HEK293 (cell line): Measurements from ENCODE around the gene ARMC7.

Experiments
- EGR2 ChIP-seq: fragments of 450-650 bp; formaldehyde crosslinking; IDR thresholded peaks from 2 replicates; pipeline ENCODE4 v1.5.1; 2016; ENCODE audit warnings: low read depth, missing biosample characterization, missing genetic modification characterization
- GFI1B ChIP-seq: fragments of 450-650 bp; formaldehyde crosslinking; IDR thresholded peaks from 2 replicates; pipeline ENCODE4 v1.5.1; 2016; ENCODE audit warnings: missing biosample characterization, missing genetic modification characterization
- GLIS1 ChIP-seq: fragments of 450-650 bp; formaldehyde crosslinking; IDR thresholded peaks from 2 replicates; pipeline ENCODE4 v1.5.1; 2016; ENCODE audit warnings: missing biosample characterization, missing genetic modification characterization
- HIC1 ChIP-seq: fragments of 450-650 bp; formaldehyde crosslinking; IDR thresholded peaks from 2 replicates; pipeline ENCODE4 v1.5.1; 2016; ENCODE audit warnings: missing biosample characterization, missing genetic modification characterization
- HOXA7 ChIP-seq: sonication (generic); formaldehyde crosslinking; IDR thresholded peaks from 2 replicates; pipeline ENCODE4 v1.8.1; 2022; ENCODE audit warnings: missing genetic modification reagents, borderline replicate concordance
- KLF9 ChIP-seq: fragments of 450-650 bp; formaldehyde crosslinking; IDR thresholded peaks from 2 replicates; pipeline ENCODE4 v1.5.1; 2016; ENCODE audit warnings: missing biosample characterization, missing genetic modification characterization, low read depth
- YY1 ChIP-seq: fragments of 450-650 bp; formaldehyde crosslinking; IDR thresholded peaks from 2 replicates; pipeline ENCODE4 v1.5.1; 2018; ENCODE audit warnings: missing biosample characterization, missing genetic modification characterization
- ZBTB7A ChIP-seq: fragments of 450-650 bp; formaldehyde crosslinking; IDR thresholded peaks from 2 replicates; pipeline ENCODE4 v1.5.1; 2016; ENCODE audit warnings: low read depth, missing biosample characterization, missing genetic modification characterization
- ZFHX2 ChIP-seq: fragments of 450-650 bp; formaldehyde crosslinking; conservative IDR thresholded peaks from 2 replicates; pipeline ENCODE4 v1.5.1; 2016; ENCODE audit warnings: missing biosample characterization, missing genetic modification characterization
- ZFP3 ChIP-seq: fragments of 450-650 bp; formaldehyde crosslinking; IDR thresholded peaks from 2 replicates; pipeline ENCODE4 v1.5.1; 2016; ENCODE audit warnings: low read depth, missing biosample characterization, missing genetic modification characterization
- ZNF146 ChIP-seq: fragments of 450-650 bp; formaldehyde crosslinking; IDR thresholded peaks from 2 replicates; pipeline ENCODE4 v1.5.1; 2016; ENCODE audit warnings: missing biosample characterization, missing genetic modification characterization
- ZNF175 ChIP-seq: fragments of 450-650 bp; formaldehyde crosslinking; IDR thresholded peaks from 2 replicates; pipeline ENCODE4 v1.5.1; 2016; ENCODE audit warnings: missing biosample characterization, missing genetic modification characterization
- ZNF211 ChIP-seq: fragments of 450-650 bp; formaldehyde crosslinking; IDR thresholded peaks from 2 replicates; pipeline ENCODE4 v1.5.1; 2016; ENCODE audit warnings: low read depth, missing biosample characterization, missing genetic modification characterization
- ZNF214 ChIP-seq: fragments of 450-650 bp; formaldehyde crosslinking; IDR thresholded peaks from 2 replicates; pipeline ENCODE4 v1.5.1; 2017; ENCODE audit warnings: missing biosample characterization, mild to moderate bottlenecking, missing genetic modification characterization, borderline replicate concordance
- ZNF324 ChIP-seq: fragments of 450-650 bp; formaldehyde crosslinking; IDR thresholded peaks from 2 replicates; pipeline ENCODE4 v1.5.1; 2016; ENCODE audit warnings: missing biosample characterization, missing genetic modification characterization
- ZNF354C ChIP-seq: fragments of 450-650 bp; formaldehyde crosslinking; IDR thresholded peaks from 2 replicates; pipeline ENCODE4 v1.5.1; 2016; ENCODE audit warnings: missing biosample characterization, missing genetic modification characterization, low read depth, borderline replicate concordance
- ZNF518A ChIP-seq: fragments of 450-650 bp; formaldehyde crosslinking; conservative IDR thresholded peaks from 2 replicates; pipeline ENCODE4 v1.5.1; 2016; ENCODE audit warnings: low read depth, missing biosample characterization, missing genetic modification characterization
- ZNF571 ChIP-seq: fragments of 450-650 bp; formaldehyde crosslinking; IDR thresholded peaks from 2 replicates; pipeline ENCODE4 v1.5.0; 2017; ENCODE audit warnings: missing biosample characterization, missing genetic modification characterization
- ZNF664 ChIP-seq: fragments of 450-650 bp; formaldehyde crosslinking; IDR thresholded peaks from 2 replicates; pipeline ENCODE4 v1.5.1; 2016; ENCODE audit warnings: missing biosample characterization, missing genetic modification characterization
- ZXDB ChIP-seq: fragments of 450-650 bp; formaldehyde crosslinking; IDR thresholded peaks from 2 replicates; pipeline ENCODE4 v1.5.1; 2016; ENCODE audit warnings: missing biosample characterization, missing genetic modification characterization
- TF ChIP-seq, protein P1 (sequence below): fragments of 450-650 bp; formaldehyde crosslinking; IDR thresholded peaks from 2 replicates; pipeline ENCODE4 v1.5.1; 2016; ENCODE audit warnings: missing biosample characterization, missing genetic modification characterization
- TF ChIP-seq, protein P2 (sequence below): fragments of 450-650 bp; formaldehyde crosslinking; IDR thresholded peaks from 2 replicates; pipeline ENCODE4 v1.5.1; 2016; ENCODE audit warnings: missing biosample characterization, missing genetic modification characterization
- TF ChIP-seq, protein P3 (sequence below): fragments of 450-650 bp; formaldehyde crosslinking; IDR thresholded peaks from 2 replicates; pipeline ENCODE4 v1.5.1; 2017; ENCODE audit warnings: missing biosample characterization, missing genetic modification characterization
- TF ChIP-seq, protein P4 (sequence below): fragments of 450-650 bp; formaldehyde crosslinking; IDR thresholded peaks from 2 replicates; pipeline ENCODE4 v1.5.1; 2016; ENCODE audit warnings: missing biosample characterization, missing genetic modification characterization

The ARMC7 gene

DNA sequence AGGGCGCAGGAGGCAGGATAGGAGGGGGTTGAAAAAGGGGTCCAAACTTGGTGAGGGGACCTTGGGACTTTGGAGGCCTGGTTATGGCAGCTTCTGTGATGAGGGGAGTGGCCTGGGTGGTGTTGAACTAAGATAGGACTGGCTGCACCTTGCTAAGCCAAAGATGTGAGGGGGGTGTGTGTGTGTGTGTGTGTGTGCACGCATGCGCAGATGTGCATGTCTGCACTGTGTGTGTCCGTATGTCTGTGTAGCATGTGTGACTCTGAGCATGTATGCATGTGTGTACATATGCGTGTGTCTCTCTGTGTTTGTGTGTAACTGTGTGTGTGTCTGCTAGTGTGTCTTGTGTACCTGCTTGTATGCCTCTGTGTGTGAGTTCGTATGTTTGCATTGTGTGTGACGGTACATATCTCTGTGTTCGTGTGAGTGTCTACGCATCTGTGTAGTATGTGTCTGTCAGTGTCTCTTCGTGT, 17.9 kb upstream of the ARMC7 start (continued):
- TF ChIP-seq EGR2 (tag by site-specific recombination) (no peak), GFI1B (tag by site-specific recombination) (no peak), ZNF146 (tag by site-specific recombination) (no peak), KLF9 (tag by site-specific recombination) (peak; percentile 59), YY1 (no peak), ZXDB (tag by site-specific recombination) (no peak), ZFP3 (tag by site-specific recombination) (no peak), HIC1 (no peak), ZNF214 (tag by site-specific recombination) (no peak), ZNF518A (tag by site-specific recombination) (no peak), ZBTB7A (tag by site-specific recombination) (peak; percentile 40; the same call in 1 of the 2 replicates), ZNF664 (tag by site-specific recombination) (no peak), ZFHX2 (tag by site-specific recombination) (peak; percentile 28; the same call in 1 of the 2 replicates), ZNF175 (tag by site-specific recombination) (no peak), HOXA7 (CRISPR knock-in tag) (no peak), GLIS1 (tag by site-specific recombination) (no peak), ZNF354C (tag by site-specific recombination) (no peak), ZNF211 (tag by site-specific recombination) (no peak), ZNF571 (tag by site-specific recombination) (no peak), ZNF324 (no peak)
- TF ChIP-seq, protein P1, sequence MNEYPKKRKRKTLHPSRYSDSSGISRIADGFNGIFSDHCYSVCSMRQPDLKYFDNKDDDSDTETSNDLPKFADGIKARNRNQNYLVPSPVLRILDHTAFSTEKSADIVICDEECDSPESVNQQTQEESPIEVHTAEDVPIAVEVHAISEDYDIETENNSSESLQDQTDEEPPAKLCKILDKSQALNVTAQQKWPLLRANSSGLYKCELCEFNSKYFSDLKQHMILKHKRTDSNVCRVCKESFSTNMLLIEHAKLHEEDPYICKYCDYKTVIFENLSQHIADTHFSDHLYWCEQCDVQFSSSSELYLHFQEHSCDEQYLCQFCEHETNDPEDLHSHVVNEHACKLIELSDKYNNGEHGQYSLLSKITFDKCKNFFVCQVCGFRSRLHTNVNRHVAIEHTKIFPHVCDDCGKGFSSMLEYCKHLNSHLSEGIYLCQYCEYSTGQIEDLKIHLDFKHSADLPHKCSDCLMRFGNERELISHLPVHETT (tag by site-specific recombination): no peak
- TF ChIP-seq, protein P2, sequence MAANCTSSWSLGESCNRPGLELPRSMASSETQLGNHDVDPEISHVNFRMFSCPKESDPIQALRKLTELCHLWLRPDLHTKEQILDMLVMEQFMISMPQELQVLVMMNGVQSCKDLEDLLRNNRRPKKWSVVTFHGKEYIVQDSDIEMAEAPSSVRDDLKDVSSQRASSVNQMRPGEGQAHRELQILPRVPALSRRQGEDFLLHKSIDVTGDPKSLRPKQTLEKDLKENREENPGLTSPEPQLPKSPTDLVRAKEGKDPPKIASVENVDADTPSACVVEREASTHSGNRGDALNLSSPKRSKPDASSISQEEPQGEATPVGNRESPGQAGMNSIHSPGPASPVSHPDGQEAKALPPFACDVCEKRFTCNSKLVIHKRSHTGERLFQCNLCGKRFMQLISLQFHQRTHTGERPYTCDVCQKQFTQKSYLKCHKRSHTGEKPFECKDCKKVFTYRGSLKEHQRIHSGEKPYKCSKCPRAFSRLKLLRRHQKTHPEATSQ (tag by site-specific recombination): no peak
- TF ChIP-seq, protein P3, sequence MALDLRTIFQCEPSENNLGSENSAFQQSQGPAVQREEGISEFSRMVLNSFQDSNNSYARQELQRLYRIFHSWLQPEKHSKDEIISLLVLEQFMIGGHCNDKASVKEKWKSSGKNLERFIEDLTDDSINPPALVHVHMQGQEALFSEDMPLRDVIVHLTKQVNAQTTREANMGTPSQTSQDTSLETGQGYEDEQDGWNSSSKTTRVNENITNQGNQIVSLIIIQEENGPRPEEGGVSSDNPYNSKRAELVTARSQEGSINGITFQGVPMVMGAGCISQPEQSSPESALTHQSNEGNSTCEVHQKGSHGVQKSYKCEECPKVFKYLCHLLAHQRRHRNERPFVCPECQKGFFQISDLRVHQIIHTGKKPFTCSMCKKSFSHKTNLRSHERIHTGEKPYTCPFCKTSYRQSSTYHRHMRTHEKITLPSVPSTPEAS: peak; percentile 88
- TF ChIP-seq, protein P4, sequence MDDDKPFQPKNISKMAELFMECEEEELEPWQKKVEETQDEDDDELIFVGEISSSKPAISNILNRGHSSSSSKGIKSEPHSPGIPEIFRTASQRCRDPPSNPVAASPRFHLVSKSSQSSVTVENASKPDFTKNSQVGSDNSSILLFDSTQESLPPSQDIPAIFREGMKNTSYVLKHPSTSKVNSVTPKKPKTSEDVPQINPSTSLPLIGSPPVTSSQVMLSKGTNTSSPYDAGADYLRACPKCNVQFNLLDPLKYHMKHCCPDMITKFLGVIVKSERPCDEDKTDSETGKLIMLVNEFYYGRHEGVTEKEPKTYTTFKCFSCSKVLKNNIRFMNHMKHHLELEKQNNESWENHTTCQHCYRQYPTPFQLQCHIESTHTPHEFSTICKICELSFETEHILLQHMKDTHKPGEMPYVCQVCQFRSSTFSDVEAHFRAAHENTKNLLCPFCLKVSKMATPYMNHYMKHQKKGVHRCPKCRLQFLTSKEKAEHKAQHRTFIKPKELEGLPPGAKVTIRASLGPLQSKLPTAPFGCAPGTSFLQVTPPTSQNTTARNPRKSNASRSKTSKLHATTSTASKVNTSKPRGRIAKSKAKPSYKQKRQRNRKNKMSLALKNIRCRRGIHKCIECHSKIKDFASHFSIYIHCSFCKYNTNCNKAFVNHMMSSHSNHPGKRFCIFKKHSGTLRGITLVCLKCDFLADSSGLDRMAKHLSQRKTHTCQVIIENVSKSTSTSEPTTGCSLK: no peak
